Mammary epithelial cell (primary cell): Measurements from ENCODE around the gene OR6C75.

Source experiments
- CTCF ChIP-seq, 2 donors: IDR thresholded peaks in 1 of 2; conservative IDR thresholded peaks in 1 of 2; 2 replicates each; pipeline ENCODE4 v1.5.1; 2011 to 2012; ENCODE audit warnings: inconsistent platforms in 2 of 2, low read length in 2 of 2, mild to moderate bottlenecking in 2 of 2, control low read depth in 1 of 2, low read depth in 1 of 2; ENCODE audit not compliant: insufficient read depth in 1 of 2; ENCODE audit errors: extremely low read depth in 1 of 2
- EZH2 ChIP-seq: IDR thresholded peaks from 2 replicates; pipeline ENCODE4 v1.6.1; 2012; ENCODE audit warnings: low read length, inconsistent platforms, borderline replicate concordance

GRCh38 chr12:55385891-55386290 is 23.1 kb downstream of the OR6C75 start:
- TF ChIP-seq CTCF (conservative IDR thresholded peaks at IDR 0.05 in 1 of 2, IDR thresholded peaks at IDR 0.05 in 1 of 2; ENCODE audit: extremely low read depth in 1 of 2, insufficient read depth in 1 of 2, low read depth in 1 of 2, low read length in 2 of 2) (no peak), EZH2 (no peak)
